Trophoblast cell (in vitro differentiated cells and primary cell): ENCODE results near the gene STK16.
"Not testable (repeated sequence)": the region's sequence is repeated elsewhere in the genome, so short reads cannot be mapped to it uniquely, and the experiment has no call there.

Experiments used
- DNase-seq, 2 donors: peaks; one replicate each; pipeline ENCODE4 v3.0.0-alpha.2; 2016
- H2AFZ ChIP-seq: 2 replicates; pipeline ENCODE4 v1.6.1; 2013; ENCODE audit warnings: low read length, moderate library complexity, mild to moderate bottlenecking; ENCODE audit not compliant: insufficient read depth, poor library complexity
- H2AK5ac ChIP-seq: 2 replicates; pipeline ENCODE4 v1.6.1; 2013; ENCODE audit warnings: mild to moderate bottlenecking, low read length
- H2BK120ac ChIP-seq: 2 replicates; pipeline ENCODE4 v1.6.1; 2013; ENCODE audit warnings: low read length, mild to moderate bottlenecking, moderate library complexity; ENCODE audit not compliant: insufficient read depth, poor library complexity
- H2BK12ac ChIP-seq: 2 replicates; pipeline ENCODE4 v1.6.1; 2013; ENCODE audit warnings: mild to moderate bottlenecking, low read length, moderate library complexity
- H2BK5ac ChIP-seq: 2 replicates; pipeline ENCODE4 v1.6.1; 2013; ENCODE audit warnings: low read length, low read depth, moderate library complexity, mild to moderate bottlenecking; ENCODE audit not compliant: poor library complexity
- H3K14ac ChIP-seq: 2 replicates; pipeline ENCODE4 v1.6.1; 2013; ENCODE audit warnings: mild to moderate bottlenecking, low read length
- H3K18ac ChIP-seq: 2 replicates; pipeline ENCODE4 v1.6.1; 2013; ENCODE audit warnings: mild to moderate bottlenecking, low read length
- H3K23ac ChIP-seq: 2 replicates; pipeline ENCODE4 v1.6.1; 2013; ENCODE audit warnings: low read length
- H3K27ac ChIP-seq: 2 replicates; pipeline ENCODE4 v1.5.1; 2013; ENCODE audit warnings: low read depth, mild to moderate bottlenecking, inconsistent platforms, low read length, moderate library complexity
- H3K27me3 ChIP-seq: 2 replicates; pipeline ENCODE4 v1.6.1; 2013; ENCODE audit warnings: inconsistent platforms, mild to moderate bottlenecking, low read length, moderate library complexity; ENCODE audit not compliant: insufficient read depth
- H3K36me3 ChIP-seq, 2 experiments: 1 replicate in 1 of 2; 2 replicates in 1 of 2; pipeline ENCODE4 v1.6.1; 2013; ENCODE audit warnings: low read length in 2 of 2, mild to moderate bottlenecking in 2 of 2, moderate library complexity in 1 of 2; ENCODE audit not compliant: insufficient read depth in 2 of 2, control insufficient read depth in 1 of 2
- H3K4ac ChIP-seq: 2 replicates; pipeline ENCODE4 v1.6.1; 2013; ENCODE audit warnings: low read depth, mild to moderate bottlenecking, low read length, moderate library complexity
- H3K4me1 ChIP-seq, 2 experiments: 1 replicate in 1 of 2; 2 replicates in 1 of 2; pipeline ENCODE4 v1.6.1; 2013; ENCODE audit warnings: low read length in 2 of 2, mild to moderate bottlenecking in 2 of 2, moderate library complexity in 1 of 2; ENCODE audit not compliant: insufficient read depth in 2 of 2, control insufficient read depth in 1 of 2
- H3K4me2 ChIP-seq: 2 replicates; pipeline ENCODE4 v1.6.1; 2013; ENCODE audit warnings: inconsistent platforms, mild to moderate bottlenecking, low read length, moderate library complexity
- H3K4me3 ChIP-seq: 2 replicates; pipeline ENCODE4 v1.5.1; 2013; ENCODE audit warnings: mild to moderate bottlenecking, low read depth, low read length, inconsistent platforms
- H3K79me1 ChIP-seq: one replicate; pipeline ENCODE4 v1.6.1; 2013; ENCODE audit warnings: low read length
- H3K79me2 ChIP-seq: 2 replicates; pipeline ENCODE4 v1.6.1; 2013; ENCODE audit warnings: low read length, mild to moderate bottlenecking; ENCODE audit not compliant: control insufficient read depth, insufficient read depth, poor library complexity
- H3K9ac ChIP-seq: 2 replicates; pipeline ENCODE4 v1.6.1; 2013; ENCODE audit warnings: mild to moderate bottlenecking, low read length
- H3K9me3 ChIP-seq: 2 replicates; pipeline ENCODE4 v1.6.1; 2013; ENCODE audit warnings: low read depth, mild to moderate bottlenecking, control low read depth, inconsistent platforms, low read length; ENCODE audit not compliant: insufficient read depth
- H4K12ac ChIP-seq: 2 replicates; pipeline ENCODE4 v1.6.1; 2013; ENCODE audit warnings: low read depth, mild to moderate bottlenecking, low read length, moderate library complexity
- H4K8ac ChIP-seq: 2 replicates; pipeline ENCODE4 v1.6.1; 2013; ENCODE audit warnings: low read depth, mild to moderate bottlenecking, low read length, moderate library complexity
- H4K91ac ChIP-seq: one replicate; pipeline ENCODE4 v1.6.1; 2013; ENCODE audit warnings: low read depth, mild to moderate bottlenecking, low read length, moderate library complexity
- WGBS: extraction: QIAGEN DNeasy Blood & Tissue Kit; methylation state at CpG from one replicate; pipeline ENCODE4 v1.1.7; 2013; ENCODE audit warnings: missing lambda C conversion rate; ENCODE audit not compliant: insufficient read length, insufficient coverage; ENCODE audit errors: extremely low coverage; 5-methylcytosine and 5-hydroxymethylcytosine counted together

The STK16 gene

DNA sequence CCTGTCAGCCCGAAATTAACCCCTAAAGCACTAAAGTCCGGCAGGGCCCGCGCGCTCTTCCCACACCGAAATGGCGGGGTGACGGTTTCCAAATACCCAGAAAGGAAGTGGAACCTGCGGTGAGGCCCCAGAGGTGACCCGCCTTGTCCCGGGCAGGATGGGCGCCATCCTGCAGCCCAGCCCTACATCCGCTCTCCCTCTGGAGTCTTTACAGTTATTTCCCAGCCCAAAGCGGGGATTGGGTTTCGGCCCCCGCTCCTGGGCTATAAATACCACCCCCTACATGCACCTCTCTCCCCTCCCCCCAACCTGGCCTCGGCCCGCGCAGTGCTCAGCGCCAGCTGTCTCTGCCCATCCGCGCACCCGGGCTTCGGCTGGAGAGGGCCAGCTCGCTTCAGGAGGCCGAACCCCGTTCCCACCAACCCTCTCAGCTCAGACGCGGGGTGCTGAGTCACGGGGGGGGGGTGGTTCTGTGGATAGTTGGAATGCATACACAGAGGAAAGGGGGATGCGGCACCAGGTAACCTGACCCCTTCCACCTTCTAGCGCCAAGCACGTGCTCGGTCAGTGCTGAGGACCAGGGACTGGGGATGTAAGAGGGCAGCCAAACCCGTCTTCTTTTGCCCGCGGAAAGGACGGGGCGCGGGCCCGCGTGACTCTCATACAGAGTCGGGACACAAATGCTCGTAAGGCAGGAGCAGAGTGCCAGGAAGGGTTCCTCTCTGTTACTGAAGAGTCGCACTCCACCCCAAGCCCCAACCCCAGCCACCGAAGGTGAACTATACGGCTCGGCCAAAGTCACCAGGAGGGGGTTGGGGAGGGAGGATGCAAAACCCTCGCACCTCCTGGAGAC, 7.8 kb downstream of the STK16 start, which contains the start of gene TUBA4B:
TUBA4B (plus strand) TSS at position 344 of the 853 bp plus-strand sequence; CDS start at position 509, 165 bp downstream.
- Histone ChIP-seq H2BK120ac (no peak within 1 kb of the TSS), H4K91ac (no peak within 1 kb of the TSS), H3K27ac (no peak within 1 kb of the TSS), H3K4ac (no peak within 1 kb of the TSS), H3K4me2 (peak within 1 kb of the TSS; percentile 53), H2AFZ (peak within 1 kb of the TSS; percentile 24), H3K79me2 (no peaks in the 10 kb centered on the region), H4K12ac (no peak within 1 kb of the TSS), H2AK5ac (no peak within 1 kb of the TSS), H3K36me3 (peaks cover under 1 to 4% of the 10 kb centered on the region in 2 experiments), H3K4me3 (peak within 1 kb of the TSS; percentile 6), H2BK12ac (no peak within 1 kb of the TSS), H3K9me3 (peaks cover 10% of the 10 kb centered on the region), H3K79me1 (no peaks in the 10 kb centered on the region), H4K8ac (no peak within 1 kb of the TSS), H3K4me1 (peaks cover 18 to 26% of the 10 kb centered on the region in 2 experiments), H3K23ac (peak within 1 kb of the TSS; percentile 44), H3K18ac (no peak within 1 kb of the TSS), H3K27me3 (peaks cover 44% of the 10 kb centered on the region), H2BK5ac (no peak within 1 kb of the TSS), H3K14ac (no peak within 1 kb of the TSS), H3K9ac (no peak within 1 kb of the TSS)
- WGBS, result no CpG with 5 or more reads among the region's 49 CpGs
- no peak for DNase-seq

GRCh38 chr2:219253753-219254589, 8.7 kb downstream of the STK16 start, which contains the start of gene TUBA4A:
TSS of gene TUBA4A (minus strand) at chr2:219253918. CDS start at chr2:219253858, 60 bp downstream.
- Histone ChIP-seq H2BK120ac (no peak within 1 kb of the TSS), H4K8ac (no peak within 1 kb of the TSS), H3K4me1 (peaks cover 18 to 23% of the 10 kb centered on the region in 2 experiments), H3K36me3 (peaks cover 0 to 2% of the 10 kb centered on the region in 2 experiments), H3K14ac (no peak within 1 kb of the TSS), H3K4me3 (peak within 1 kb of the TSS; percentile 6), H3K4me2 (peak within 1 kb of the TSS; percentile 53), H3K79me1 (no peaks in the 10 kb centered on the region), H3K27me3 (peaks cover 44% of the 10 kb centered on the region), H4K12ac (no peak within 1 kb of the TSS), H3K18ac (no peak within 1 kb of the TSS), H3K4ac (no peak within 1 kb of the TSS), H3K79me2 (no peaks in the 10 kb centered on the region), H2AK5ac (no peak within 1 kb of the TSS), H3K9ac (no peak within 1 kb of the TSS), H2BK12ac (no peak within 1 kb of the TSS), H3K27ac (no peak within 1 kb of the TSS), H4K91ac (no peak within 1 kb of the TSS), H3K9me3 (peaks cover 10% of the 10 kb centered on the region), H2BK5ac (no peak within 1 kb of the TSS), H2AFZ (peak within 1 kb of the TSS; percentile 24), H3K23ac (no peak within 1 kb of the TSS)
- DNase-seq, result peak; percentile 50 to 64
- WGBS, result no CpG with 5 or more reads among the region's 76 CpGs

DNA sequence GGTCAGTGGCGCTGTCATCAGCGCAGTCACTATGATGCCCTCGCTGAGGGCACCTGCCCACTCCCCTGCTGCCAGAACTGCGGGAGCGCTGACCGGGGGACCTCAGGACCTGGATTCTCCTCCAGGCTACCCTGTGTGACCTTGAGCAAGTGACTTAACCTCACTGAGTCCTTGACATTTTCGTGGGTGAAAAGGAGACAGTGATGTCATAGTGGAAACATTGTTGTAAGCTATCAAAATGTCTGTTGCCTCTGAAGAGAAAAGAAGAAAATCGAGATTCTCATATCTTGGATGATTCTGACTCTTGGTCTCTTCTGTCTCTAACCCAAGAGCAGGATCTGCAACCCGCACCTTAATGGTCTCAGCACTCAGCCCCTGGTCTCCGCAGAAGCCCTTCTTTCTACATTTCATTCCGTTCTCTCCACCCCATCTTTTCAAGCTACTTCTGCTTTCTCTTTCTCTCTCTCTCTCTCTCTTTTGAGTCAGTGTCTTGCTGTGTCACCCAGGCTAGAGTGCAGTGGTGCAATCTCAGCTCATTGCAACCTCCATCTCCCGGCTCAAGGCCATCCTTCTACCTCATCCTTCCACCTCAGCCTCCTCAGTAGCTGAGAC, 9.4 kb downstream of the STK16 start:
- H3K18ac ChIP-seq, result no peak overlapping the region
- H3K4me1 ChIP-seq, result peaks cover 12 to 15% of the 10 kb centered on the region in 2 experiments
- no peak overlapping the region for H3K23ac ChIP-seq
- H2AFZ ChIP-seq, result no peak overlapping the region
- H2BK120ac ChIP-seq, result no peak overlapping the region
- H3K4ac ChIP-seq, result no peak overlapping the region
- H2BK5ac ChIP-seq, result no peak overlapping the region
- H3K27me3 ChIP-seq, result peaks cover 44% of the 10 kb centered on the region
- H3K14ac ChIP-seq, result no peak overlapping the region
- no peak overlapping the region for H4K8ac ChIP-seq
- H4K12ac ChIP-seq, result no peak overlapping the region
- peaks cover 10% of the 10 kb centered on the region for H3K9me3 ChIP-seq
- H2BK12ac ChIP-seq, result no peak overlapping the region
- H3K79me1 ChIP-seq, result no peaks in the 10 kb centered on the region
- no peak overlapping the region for H3K27ac ChIP-seq
- H2AK5ac ChIP-seq, result no peak overlapping the region
- no peak overlapping the region for H4K91ac ChIP-seq
- H3K9ac ChIP-seq, result no peak overlapping the region
- WGBS, result no CpG with 5 or more reads among the region's 12 CpGs
- no peaks in the 10 kb centered on the region for H3K79me2 ChIP-seq
- no peaks in the 10 kb centered on the region for H3K36me3 ChIP-seq
- no peak overlapping the region for H3K4me3 ChIP-seq
- no peak for DNase-seq
- peak overlapping the region; percentile 53 for H3K4me2 ChIP-seq

GRCh38 chr2:219258942-219259341, 13.7 kb downstream of the STK16 start:
- not testable (repeated sequence) for H3K4me1 ChIP-seq, H4K12ac ChIP-seq, H2BK120ac ChIP-seq, H3K9me3 ChIP-seq, H3K4ac ChIP-seq, H2BK12ac ChIP-seq, H4K91ac ChIP-seq, H3K27ac ChIP-seq, H2BK5ac ChIP-seq, H3K9ac ChIP-seq, H3K23ac ChIP-seq, H3K4me2 ChIP-seq, H2AFZ ChIP-seq, H3K4me3 ChIP-seq, H3K79me2 ChIP-seq, H3K18ac ChIP-seq, H2AK5ac ChIP-seq, H4K8ac ChIP-seq, H3K79me1 ChIP-seq, H3K36me3 ChIP-seq, DNase-seq, H3K14ac ChIP-seq
- H3K27me3 ChIP-seq, result peaks cover 17% of the 10 kb centered on the region
- WGBS, result no CpG with 5 or more reads among the region's 10 CpGs
